Mucosa of rectum (tissue), 2 donors: ENCODE measurements around the gene TRIM41.
"Not testable (repeated sequence)": the region's sequence is repeated elsewhere in the genome, so short reads cannot be mapped to it uniquely, and the experiment has no call there.

Experiments used
- H3K27ac ChIP-seq, 2 donors: one replicate each; pipeline ENCODE4 v1.7.0; 2013; ENCODE audit warnings: inconsistent platforms in 2 of 2, low read depth in 2 of 2, low read length in 2 of 2
- H3K27me3 ChIP-seq, 2 donors: one replicate each; pipeline ENCODE4 v1.7.0; 2013; ENCODE audit warnings: low read length in 2 of 2; ENCODE audit not compliant: control insufficient read depth in 2 of 2, insufficient read depth in 2 of 2
- H3K36me3 ChIP-seq, 2 donors: one replicate each; pipeline ENCODE4 v1.7.0; 2013; ENCODE audit warnings: low read length in 2 of 2; ENCODE audit not compliant: control insufficient read depth in 2 of 2, insufficient read depth in 2 of 2
- H3K4me1 ChIP-seq, 2 donors: one replicate each; pipeline ENCODE4 v1.7.0; 2013; ENCODE audit warnings: low read length in 2 of 2, mild to moderate bottlenecking in 1 of 2; ENCODE audit not compliant: control insufficient read depth in 2 of 2, insufficient read depth in 2 of 2
- H3K4me3 ChIP-seq, 2 donors: one replicate each; pipeline ENCODE4 v1.7.0; 2013; ENCODE audit warnings: low read length in 2 of 2
- H3K9ac ChIP-seq, 2 donors: one replicate each; pipeline ENCODE4 v1.7.0; 2013; ENCODE audit warnings: low read length in 2 of 2, low read depth in 1 of 2, mild to moderate bottlenecking in 1 of 2
- H3K9me3 ChIP-seq, 2 donors: one replicate each; pipeline ENCODE4 v1.7.0; 2013; ENCODE audit warnings: low read length in 2 of 2; ENCODE audit not compliant: control insufficient read depth in 2 of 2
- donor health status: healthy.
- donor health status: Normal muscosa, but diverticular disease.

TRIM41 gene

DNA sequence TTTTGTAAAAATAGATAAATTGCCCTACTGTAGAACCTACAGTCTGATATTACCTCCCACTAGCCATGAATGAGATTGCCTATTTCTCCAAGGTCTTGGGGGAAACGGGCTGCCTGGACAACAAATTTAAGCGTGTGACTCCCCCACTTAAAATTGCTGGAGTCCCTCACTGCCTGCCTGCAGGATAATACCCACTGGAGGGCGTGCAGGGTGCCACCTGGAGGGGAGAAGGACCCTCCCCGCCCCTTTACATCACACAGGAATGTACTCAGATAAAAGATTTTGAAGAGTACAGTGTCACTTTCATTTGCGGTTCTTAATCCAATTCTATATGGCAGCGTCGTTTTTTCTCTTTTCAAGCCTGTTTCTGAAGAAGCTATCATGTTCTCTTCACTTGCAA, 11.9 kb upstream of the TRIM41 start:
- Histone ChIP-seq H3K27ac (no peak overlapping the region), H3K9ac (no peak overlapping the region), H3K4me1 (peaks cover 4% of the 10 kb centered on the region in 2 donors), H3K36me3 (no peaks in the 10 kb centered on the region), H3K9me3 (no peaks in the 10 kb centered on the region), H3K4me3 (no peak overlapping the region), H3K27me3 (no peaks in the 10 kb centered on the region)

DNA sequence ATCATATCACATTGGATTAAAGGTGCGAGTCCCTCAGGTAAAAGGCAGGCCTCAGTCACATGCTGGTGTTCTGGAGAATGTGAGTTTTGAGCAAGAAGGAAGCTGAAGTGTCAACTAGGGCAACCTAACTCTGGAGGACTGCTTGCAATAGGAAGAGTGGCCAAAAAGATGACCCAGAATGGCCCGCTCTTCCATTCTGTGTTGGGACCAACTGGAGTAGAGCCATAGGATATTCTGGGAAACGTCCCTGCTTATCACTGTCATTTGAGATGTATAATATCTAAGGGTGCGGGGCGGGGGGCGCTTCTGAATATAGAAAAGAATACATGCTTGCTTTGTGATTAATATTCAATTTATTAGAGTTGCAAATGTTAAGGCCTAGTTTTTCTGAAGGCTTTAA, 11.0 kb upstream of the TRIM41 start:
- Histone ChIP-seq H3K9me3 (no peaks in the 10 kb centered on the region), H3K4me1 (peaks cover 0 to 6% of the 10 kb centered on the region in 2 donors), H3K36me3 (no peaks in the 10 kb centered on the region), H3K27ac (no peak overlapping the region), H3K4me3 (no peak overlapping the region), H3K27me3 (no peaks in the 10 kb centered on the region), H3K9ac (no peak overlapping the region)

GRCh38 chr5:181212934-181213333, 10.1 kb upstream of the TRIM41 start:
- no peak overlapping the region for H3K27ac ChIP-seq
- no peak overlapping the region for H3K9ac ChIP-seq
- peaks cover 7 to 10% of the 10 kb centered on the region in 2 donors for H3K4me1 ChIP-seq

GRCh38 chr5:181214249-181214648, 8.8 kb upstream of the TRIM41 start:
- peaks cover 10 to 11% of the 10 kb centered on the region in 2 donors for H3K4me1 ChIP-seq
- H3K9me3 ChIP-seq, H3K27me3 ChIP-seq, H3K9ac ChIP-seq, H3K27ac ChIP-seq, H3K36me3 ChIP-seq, H3K4me3 ChIP-seq: not testable (repeated sequence)

More at GRCh38 chr5:181212934-181213333, 10.1 kb upstream of the TRIM41 start:
- H3K4me3 ChIP-seq = no peak overlapping the region
- no peaks in the 10 kb centered on the region for H3K9me3 ChIP-seq
- H3K36me3 ChIP-seq = no peaks in the 10 kb centered on the region
- no peaks in the 10 kb centered on the region for H3K27me3 ChIP-seq

GRCh38 chr5:181215997-181216989, 6.8 kb upstream of the TRIM41 start:
- Histone ChIP-seq H3K36me3 (no peaks in the 10 kb centered on the region), H3K9me3 (no peaks in the 10 kb centered on the region), H3K27me3 (no peaks in the 10 kb centered on the region), H3K9ac (peak overlapping the region; percentile 1 to 41), H3K4me1 (peaks cover 10 to 11% of the 10 kb centered on the region in 2 donors), H3K27ac (peak overlapping the region in 1 of 2 donors; percentile 23), H3K4me3 (peak overlapping the region; percentile 62 to 72)

GRCh38 chr5:181217111-181217802, 5.8 kb upstream of the TRIM41 start:
- H3K4me1 ChIP-seq = peaks cover 10 to 11% of the 10 kb centered on the region in 2 donors
- peak overlapping the region; percentile 35 to 49 for H3K9ac ChIP-seq
- H3K36me3 ChIP-seq = no peaks in the 10 kb centered on the region
- no peaks in the 10 kb centered on the region for H3K9me3 ChIP-seq
- H3K27ac ChIP-seq = peak overlapping the region; percentile 54 to 67
- peak overlapping the region; percentile 62 to 80 for H3K4me3 ChIP-seq
- no peaks in the 10 kb centered on the region for H3K27me3 ChIP-seq

DNA sequence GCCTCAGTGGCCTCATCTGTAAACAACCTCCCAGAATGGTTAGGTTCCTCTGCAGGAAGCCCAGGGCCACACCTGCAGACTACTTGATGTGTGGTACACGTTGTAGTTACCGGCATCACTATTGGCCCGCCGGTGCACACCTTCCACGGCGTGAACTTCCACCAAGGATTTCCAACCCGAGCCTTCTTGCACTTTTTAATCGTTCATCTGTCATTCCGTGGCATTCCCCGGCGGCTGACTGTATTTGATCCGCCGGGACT, 5.3 kb upstream of the TRIM41 start:
- peak overlapping the region; percentile 54 to 67 for H3K27ac ChIP-seq
- peaks cover 10 to 14% of the 10 kb centered on the region in 2 donors for H3K4me1 ChIP-seq
- H3K27me3 ChIP-seq = no peaks in the 10 kb centered on the region
- no peaks in the 10 kb centered on the region for H3K36me3 ChIP-seq
- H3K9ac ChIP-seq = peak overlapping the region; percentile 34 to 49
- H3K9me3 ChIP-seq = no peaks in the 10 kb centered on the region
- peak overlapping the region; percentile 62 to 80 for H3K4me3 ChIP-seq

GRCh38 chr5:181218795-181219124, 4.3 kb upstream of the TRIM41 start:
- no peak overlapping the region for H3K9ac ChIP-seq
- H3K36me3 ChIP-seq = no peaks in the 10 kb centered on the region
- no peaks in the 10 kb centered on the region for H3K9me3 ChIP-seq
- H3K4me1 ChIP-seq = peaks cover 10 to 14% of the 10 kb centered on the region in 2 donors
- peak overlapping the region in 1 of 2 donors; percentile 15 for H3K4me3 ChIP-seq
- no peak overlapping the region for H3K27ac ChIP-seq
- H3K27me3 ChIP-seq = no peaks in the 10 kb centered on the region

DNA sequence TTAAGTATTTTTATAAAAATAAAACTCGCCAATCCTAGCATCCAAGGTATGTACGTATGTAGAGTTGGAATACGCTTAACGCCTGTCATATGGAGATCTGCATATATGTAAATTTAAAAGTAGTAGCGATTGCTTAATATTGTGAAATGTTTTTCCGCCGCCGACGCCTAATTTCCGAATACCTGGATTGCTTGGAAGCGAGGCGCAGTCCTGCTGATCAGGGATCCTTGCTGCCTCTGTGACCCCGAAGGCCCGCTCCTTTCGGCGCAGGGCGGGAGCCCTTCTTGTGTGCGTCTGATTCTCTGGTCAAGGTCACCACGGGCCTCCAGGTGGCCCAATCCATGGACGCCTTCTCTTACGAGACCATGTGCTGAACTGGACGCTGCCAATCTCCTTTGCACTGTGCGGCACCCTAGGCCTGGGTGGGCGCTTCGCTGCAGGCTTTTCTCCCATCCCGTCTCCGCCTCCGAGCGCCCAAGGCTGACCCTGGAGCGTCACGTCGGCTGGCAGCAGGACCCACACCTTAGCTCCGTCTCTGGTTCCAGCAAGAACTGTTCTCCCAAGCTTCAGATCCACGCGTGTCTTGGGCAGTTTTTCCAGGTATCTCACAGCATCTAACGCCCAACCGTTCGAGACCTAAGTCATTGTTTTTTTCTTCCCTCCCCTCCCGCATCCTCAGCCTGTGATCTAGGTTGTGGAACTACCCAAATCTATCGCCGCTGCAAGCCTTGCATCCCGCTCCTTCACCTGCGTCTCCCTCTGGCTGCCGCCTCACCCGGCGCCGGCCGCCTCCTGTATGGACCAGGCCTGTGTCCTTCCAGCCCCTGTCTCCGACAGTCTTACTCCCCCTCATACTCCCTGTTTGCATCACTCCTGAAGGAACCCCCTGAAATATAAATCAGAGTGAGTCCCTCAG, 3.6 kb upstream of the TRIM41 start:
- Histone ChIP-seq H3K27ac (no peak overlapping the region), H3K27me3 (no peaks in the 10 kb centered on the region), H3K9me3 (no peaks in the 10 kb centered on the region), H3K9ac (no peak overlapping the region), H3K4me3 (no peak overlapping the region), H3K4me1 (peaks cover 16 to 17% of the 10 kb centered on the region in 2 donors), H3K36me3 (no peaks in the 10 kb centered on the region)
